NCI-H2227 (cell line): ENCODE measurements around the gene LCE1C.

Experiments used
- DNase-seq: peaks from one replicate; lab custom pipeline; 2025; ENCODE audit not compliant: unreplicated experiment; lab: John Stamatoyannopoulos, UW

Gene LCE1C

DNA sequence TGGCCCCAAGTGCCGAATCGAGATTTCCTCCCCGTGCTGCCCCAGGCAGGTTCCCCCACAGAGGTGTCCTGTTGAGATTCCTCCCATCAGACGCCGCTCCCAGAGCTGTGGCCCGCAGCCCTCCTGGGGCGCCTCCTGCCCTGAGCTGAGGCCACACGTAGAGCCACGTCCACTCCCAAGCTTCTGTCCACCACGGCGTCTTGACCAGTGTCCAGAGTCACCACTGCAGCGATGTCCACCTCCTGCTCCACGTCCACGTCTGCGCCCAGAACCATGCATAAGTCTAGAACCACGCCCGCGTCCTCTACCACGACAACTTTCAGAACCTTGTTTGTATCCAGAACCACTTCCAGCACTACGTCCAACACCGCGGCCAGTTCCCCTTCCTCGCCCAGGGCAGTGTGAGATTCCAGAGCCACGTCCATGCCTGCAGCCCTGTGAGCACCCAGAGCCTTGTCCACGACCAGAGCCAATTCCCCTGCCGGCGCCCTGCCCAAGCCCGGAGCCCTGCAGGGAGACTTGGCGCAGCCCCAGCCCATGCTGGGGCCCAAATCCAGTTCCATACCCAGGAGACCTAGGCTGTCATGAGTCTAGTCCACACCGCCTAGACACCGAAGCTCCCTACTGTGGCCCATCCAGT, 45.8 kb downstream of the LCE1C start:
- DNase-seq: no peak

- no peak for DNase-seq
Observed at GRCh38 chr1:152759453-152760173, 46.8 kb downstream of the LCE1C start.

GRCh38 chr1:152758636-152759035, 47.8 kb downstream of the LCE1C start:
- no peak for DNase-seq

- no peak for DNase-seq
Observed at GRCh38 chr1:152757747-152758146, 48.7 kb downstream of the LCE1C start, which contains the start of gene KPRP. TSS of gene KPRP (plus strand) at chr1:152758025. CDS start at chr1:152759589, 1,564 bp downstream.

DNA sequence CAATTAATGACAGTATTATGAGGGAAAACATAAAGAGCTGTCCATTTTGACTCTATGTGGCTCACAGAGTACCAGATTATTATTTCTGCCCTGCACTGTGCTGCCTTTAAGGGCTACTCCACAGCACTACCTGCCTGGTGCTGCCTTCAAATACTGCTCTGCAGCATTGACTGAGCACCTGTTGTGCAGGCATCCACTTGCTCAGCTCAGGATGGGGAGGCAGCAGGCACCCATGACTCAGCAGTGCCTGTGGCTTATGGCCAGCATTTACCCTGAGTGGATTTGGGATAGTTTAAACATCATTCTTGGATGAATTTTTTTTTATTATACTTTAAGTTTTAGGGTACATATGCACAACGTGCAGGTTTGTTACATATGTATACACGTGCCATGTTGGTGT, 49.6 kb downstream of the LCE1C start:
- DNase-seq: no peak
